D721Med (cell line): ENCODE measurements around the gene SYNE1.
A peak's percentile ranks its signal among the peaks of the same experiment; 100 is the strongest.

Experiments used
- DNase-seq: peaks from one replicate; pipeline ENCODE4 v3.0.0; 2011; ENCODE audit warnings: low spot score; ENCODE audit not compliant: insufficient read length
- FAIRE-seq: peaks from 2 replicates; lab custom pipeline; 2011; peaks lifted over from hg19 to GRCh38; lab: Jason Lieb, UNC
- CTCF ChIP-seq: IDR thresholded peaks from 2 replicates; pipeline ENCODE4 v1.5.1; 2012; ENCODE audit warnings: mild to moderate bottlenecking, control low read depth; ENCODE audit not compliant: insufficient read depth; ENCODE audit errors: missing control alignments

The SYNE1 gene

GRCh38 chr6:152387091-152387490, 250.1 kb downstream of the SYNE1 start:
- DNase-seq, result no peak
- FAIRE-seq, result no peak
- TF ChIP-seq CTCF, result no peak

- no peak for DNase-seq
- no peak for FAIRE-seq
These were observed 251.0 kb downstream of the SYNE1 start for GRCh38 chr6:152386131-152386530.

GRCh38 chr6:152380993-152381898, 255.9 kb downstream of the SYNE1 start:
- no peak for DNase-seq
- no peak for TF ChIP-seq CTCF
- peak; percentile 67 for FAIRE-seq

More at GRCh38 chr6:152386131-152386530, 251.0 kb downstream of the SYNE1 start:
- TF ChIP-seq CTCF, result no peak

GRCh38 chr6:152380351-152380767, 256.8 kb downstream of the SYNE1 start:
- FAIRE-seq (peak; percentile 96), DNase-seq (no peak)
- TF ChIP-seq CTCF, result no peak

GRCh38 chr6:152379423-152379822, 257.7 kb downstream of the SYNE1 start:
- FAIRE-seq (no peak), DNase-seq (no peak)
- no peak for TF ChIP-seq CTCF

- DNase-seq, result no peak
- no peak for TF ChIP-seq CTCF
- no peak for FAIRE-seq
These were observed 259.0 kb downstream of the SYNE1 start for GRCh38 chr6:152378169-152378568.

- TF ChIP-seq CTCF, result no peak
- DNase-seq (no peak), FAIRE-seq (peak; percentile 58)
These were observed 262.0 kb downstream of the SYNE1 start for GRCh38 chr6:152375197-152375596.
